SK-N-SH treated with all-trans-retinoic acid at 6 μM for 48 hours (cell line): ENCODE data around the gene TMEM125.

Experiments
- ATAC-seq: fragments of 200-7000 bp; cut with Tn5 transposase; 3 replicates; pipeline ENCODE4 v1.9.1; 2020; ENCODE audit warnings: mild to moderate bottlenecking, moderate library complexity
- ARNTL ChIP-seq: fragments of 450-650 bp; formaldehyde crosslinking; IDR thresholded peaks from 2 replicates; pipeline ENCODE4 v1.5.0; 2020; ENCODE audit warnings: low read depth, mild to moderate bottlenecking, moderate library complexity, borderline replicate concordance
- CREB5 ChIP-seq: fragments of 250-450 bp; sonication (Bioruptor Pico); IDR thresholded peaks from 2 replicates; pipeline ENCODE4 v1.5.1; 2020; ENCODE audit warnings: low read depth, mild to moderate bottlenecking, moderate library complexity
- CSDC2 ChIP-seq: fragments of 250-450 bp; sonication (Bioruptor Pico); IDR thresholded peaks from 2 replicates; pipeline ENCODE4 v1.5.0; 2020; ENCODE audit warnings: mild to moderate bottlenecking, moderate library complexity
- ESRRG ChIP-seq: fragments of 250-450 bp; sonication (Bioruptor Pico); IDR thresholded peaks from 2 replicates; pipeline ENCODE4 v1.6.1; 2021; ENCODE audit warnings: mild to moderate bottlenecking
- GLIS3 ChIP-seq: fragments of 250-450 bp; sonication (Bioruptor Pico); IDR thresholded peaks from 2 replicates; pipeline ENCODE4 v1.5.0; 2020; ENCODE audit warnings: mild to moderate bottlenecking, moderate library complexity
- ISL1 ChIP-seq: fragments of 250-450 bp; sonication (Bioruptor Pico); IDR thresholded peaks from 2 replicates; pipeline ENCODE4 v2.1.2; 2022; ENCODE audit warnings: mild to moderate bottlenecking, moderate library complexity
- OSR1 ChIP-seq: fragments of 250-450 bp; sonication (Bioruptor Pico); IDR thresholded peaks from 2 replicates; pipeline ENCODE4 v1.8.0; 2022; ENCODE audit warnings: moderate library complexity, mild to moderate bottlenecking, inconsistent platforms
- PATZ1 ChIP-seq: fragments of 250-450 bp; sonication (Bioruptor Pico); IDR thresholded peaks from 2 replicates; pipeline ENCODE4 v1.8.0; 2020; ENCODE audit warnings: mild to moderate bottlenecking, moderate library complexity, borderline replicate concordance
- POU6F1 ChIP-seq: fragments of 250-450 bp; sonication (Bioruptor Pico); IDR thresholded peaks from 2 replicates; pipeline ENCODE4 v1.8.0; 2021; ENCODE audit warnings: low read depth, mild to moderate bottlenecking, moderate library complexity, borderline replicate concordance
- RARB ChIP-seq: fragments of 250-450 bp; sonication (Bioruptor Pico); IDR thresholded peaks from 2 replicates; pipeline ENCODE4 v1.8.0; 2021; ENCODE audit warnings: mild to moderate bottlenecking, moderate library complexity
- SNAI2 ChIP-seq: fragments of 250-450 bp; sonication (Bioruptor Pico); IDR thresholded peaks from 2 replicates; pipeline ENCODE4 v1.5.0; 2020; ENCODE audit warnings: mild to moderate bottlenecking, moderate library complexity
- TCF4 ChIP-seq: fragments of 250-450 bp; sonication (Bioruptor Pico); IDR thresholded peaks from 2 replicates; pipeline ENCODE4 v1.8.0; 2021; ENCODE audit warnings: mild to moderate bottlenecking, moderate library complexity, borderline replicate concordance
- TOX ChIP-seq: fragments of 250-450 bp; sonication (Bioruptor Pico); IDR thresholded peaks from 2 replicates; pipeline ENCODE4 v1.8.0; 2021; ENCODE audit warnings: mild to moderate bottlenecking, moderate library complexity, borderline replicate concordance
- ZC3H10 ChIP-seq: fragments of 250-450 bp; sonication (Bioruptor Pico); IDR thresholded peaks from 2 replicates; pipeline ENCODE4 v1.5.1; 2021; ENCODE audit warnings: mild to moderate bottlenecking, moderate library complexity
- ZFP3 ChIP-seq: fragments of 250-450 bp; sonication (Bioruptor Pico); IDR thresholded peaks from 2 replicates; pipeline ENCODE4 v1.5.0; 2020; ENCODE audit warnings: mild to moderate bottlenecking, moderate library complexity
- ZFP30 ChIP-seq: fragments of 450-650 bp; formaldehyde crosslinking; IDR thresholded peaks from 2 replicates; pipeline ENCODE4 v1.5.0; 2022; ENCODE audit warnings: mild to moderate bottlenecking, moderate library complexity
- ZNF565 ChIP-seq: fragments of 450-650 bp; formaldehyde crosslinking; conservative IDR thresholded peaks from 2 replicates; pipeline ENCODE4 v1.5.0; 2020; ENCODE audit warnings: low read depth, mild to moderate bottlenecking, moderate library complexity
- ZNF70 ChIP-seq: fragments of 450-650 bp; formaldehyde crosslinking; IDR thresholded peaks from 2 replicates; pipeline ENCODE4 v1.5.0; 2020; ENCODE audit warnings: mild to moderate bottlenecking, moderate library complexity
- ZNF8 ChIP-seq: fragments of 450-650 bp; formaldehyde crosslinking; IDR thresholded peaks from 2 replicates; pipeline ENCODE4 v1.5.0; 2020; ENCODE audit warnings: mild to moderate bottlenecking, moderate library complexity
- TF ChIP-seq, protein P1 (sequence below): fragments of 250-450 bp; sonication (Bioruptor Pico); IDR thresholded peaks from 2 replicates; pipeline ENCODE4 v1.5.1; 2021; ENCODE audit warnings: mild to moderate bottlenecking, moderate library complexity
- TF ChIP-seq, protein P2 (sequence below): fragments of 250-450 bp; sonication (Bioruptor Pico); IDR thresholded peaks from 2 replicates; pipeline ENCODE4 v1.5.0; 2020; ENCODE audit warnings: mild to moderate bottlenecking, moderate library complexity

TMEM125 gene

GRCh38 chr1:43319288-43319687, 49.5 kb downstream of the TMEM125 start:
- no peak for TF ChIP-seq CREB5
- TF ChIP-seq, protein P1, sequence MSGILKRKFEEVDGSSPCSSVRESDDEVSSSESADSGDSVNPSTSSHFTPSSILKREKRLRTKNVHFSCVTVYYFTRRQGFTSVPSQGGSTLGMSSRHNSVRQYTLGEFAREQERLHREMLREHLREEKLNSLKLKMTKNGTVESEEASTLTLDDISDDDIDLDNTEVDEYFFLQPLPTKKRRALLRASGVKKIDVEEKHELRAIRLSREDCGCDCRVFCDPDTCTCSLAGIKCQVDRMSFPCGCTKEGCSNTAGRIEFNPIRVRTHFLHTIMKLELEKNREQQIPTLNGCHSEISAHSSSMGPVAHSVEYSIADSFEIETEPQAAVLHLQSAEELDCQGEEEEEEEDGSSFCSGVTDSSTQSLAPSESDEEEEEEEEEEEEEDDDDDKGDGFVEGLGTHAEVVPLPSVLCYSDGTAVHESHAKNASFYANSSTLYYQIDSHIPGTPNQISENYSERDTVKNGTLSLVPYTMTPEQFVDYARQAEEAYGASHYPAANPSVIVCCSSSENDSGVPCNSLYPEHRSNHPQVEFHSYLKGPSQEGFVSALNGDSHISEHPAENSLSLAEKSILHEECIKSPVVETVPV (CRISPR knock-in tag) = no peak
- TF ChIP-seq ZFP3 = no peak
- TF ChIP-seq GLIS3 (CRISPR knock-in tag) = no peak
- TF ChIP-seq TCF4 (CRISPR knock-in tag) = no peak
- TF ChIP-seq SNAI2 (CRISPR knock-in tag) = no peak
- TF ChIP-seq CSDC2 (CRISPR knock-in tag) = no peak
- no peak for TF ChIP-seq ZNF8 (CRISPR knock-in tag)
- TF ChIP-seq ESRRG (CRISPR knock-in tag) = no peak
- TF ChIP-seq ZNF565 (CRISPR knock-in tag) = no peak
- TF ChIP-seq OSR1 = no peak
- no peak for TF ChIP-seq PATZ1 (CRISPR knock-in tag)
- no peak for TF ChIP-seq ZC3H10 (CRISPR knock-in tag)
- TF ChIP-seq ZNF70 (CRISPR knock-in tag) = no peak
- TF ChIP-seq RARB (CRISPR knock-in tag) = no peak
- no peak for TF ChIP-seq TOX
- TF ChIP-seq POU6F1 (CRISPR knock-in tag) = no peak
- TF ChIP-seq ISL1 (CRISPR knock-in tag) = no peak
- TF ChIP-seq ARNTL = no peak
- TF ChIP-seq, protein P2, sequence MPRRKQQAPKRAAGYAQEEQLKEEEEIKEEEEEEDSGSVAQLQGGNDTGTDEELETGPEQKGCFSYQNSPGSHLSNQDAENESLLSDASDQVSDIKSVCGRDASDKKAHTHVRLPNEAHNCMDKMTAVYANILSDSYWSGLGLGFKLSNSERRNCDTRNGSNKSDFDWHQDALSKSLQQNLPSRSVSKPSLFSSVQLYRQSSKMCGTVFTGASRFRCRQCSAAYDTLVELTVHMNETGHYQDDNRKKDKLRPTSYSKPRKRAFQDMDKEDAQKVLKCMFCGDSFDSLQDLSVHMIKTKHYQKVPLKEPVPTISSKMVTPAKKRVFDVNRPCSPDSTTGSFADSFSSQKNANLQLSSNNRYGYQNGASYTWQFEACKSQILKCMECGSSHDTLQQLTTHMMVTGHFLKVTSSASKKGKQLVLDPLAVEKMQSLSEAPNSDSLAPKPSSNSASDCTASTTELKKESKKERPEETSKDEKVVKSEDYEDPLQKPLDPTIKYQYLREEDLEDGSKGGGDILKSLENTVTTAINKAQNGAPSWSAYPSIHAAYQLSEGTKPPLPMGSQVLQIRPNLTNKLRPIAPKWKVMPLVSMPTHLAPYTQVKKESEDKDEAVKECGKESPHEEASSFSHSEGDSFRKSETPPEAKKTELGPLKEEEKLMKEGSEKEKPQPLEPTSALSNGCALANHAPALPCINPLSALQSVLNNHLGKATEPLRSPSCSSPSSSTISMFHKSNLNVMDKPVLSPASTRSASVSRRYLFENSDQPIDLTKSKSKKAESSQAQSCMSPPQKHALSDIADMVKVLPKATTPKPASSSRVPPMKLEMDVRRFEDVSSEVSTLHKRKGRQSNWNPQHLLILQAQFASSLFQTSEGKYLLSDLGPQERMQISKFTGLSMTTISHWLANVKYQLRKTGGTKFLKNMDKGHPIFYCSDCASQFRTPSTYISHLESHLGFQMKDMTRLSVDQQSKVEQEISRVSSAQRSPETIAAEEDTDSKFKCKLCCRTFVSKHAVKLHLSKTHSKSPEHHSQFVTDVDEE (CRISPR knock-in tag) = no peak
- ATAC-seq = no peak

DNA sequence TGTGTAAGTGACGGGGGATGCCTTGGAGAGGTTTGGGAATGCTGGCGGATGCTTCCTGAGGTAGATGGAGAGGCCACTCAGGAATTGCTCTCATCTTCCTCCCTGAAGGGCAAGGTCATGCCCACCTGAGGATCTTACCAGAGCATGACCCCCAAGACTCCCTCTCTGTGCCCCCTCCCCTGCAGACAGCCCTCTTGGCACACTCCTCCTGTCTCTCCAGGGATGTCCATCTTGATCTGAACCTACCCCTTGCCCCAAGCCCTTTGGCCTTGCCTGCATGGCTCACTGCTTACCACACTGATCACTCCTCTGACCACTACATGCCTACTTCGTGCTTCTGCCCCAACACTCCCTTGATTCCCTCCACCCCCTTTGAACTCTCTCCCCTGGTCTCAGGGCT, 50.0 kb downstream of the TMEM125 start:
- ATAC-seq = no peak
- TF ChIP-seq CSDC2 (CRISPR knock-in tag) (no peak), POU6F1 (CRISPR knock-in tag) (no peak), TOX (no peak), ARNTL (no peak), ISL1 (CRISPR knock-in tag) (no peak), ZNF70 (CRISPR knock-in tag) (no peak), ZFP30 (no peak), PATZ1 (CRISPR knock-in tag) (no peak), RARB (CRISPR knock-in tag) (no peak), ESRRG (CRISPR knock-in tag) (no peak), ZC3H10 (CRISPR knock-in tag) (no peak), ZNF8 (CRISPR knock-in tag) (no peak), CREB5 (no peak), ZNF565 (CRISPR knock-in tag) (no peak)
- TF ChIP-seq, protein P2 (CRISPR knock-in tag) = no peak
